Tibial nerve (tissue), 3 donors: ENCODE results near the gene TSC1.

Source experiments
- CTCF ChIP-seq, 5 experiments: fragments of 200-600 bp in 3 of 5; fragments of 450-650 bp in 2 of 5; sonication (generic) in 3 of 5; IDR thresholded peaks; one replicate each; pipeline ENCODE4 v1.5.1; 2016 to 2019; ENCODE audit warnings: antibody characterized with exemption in 5 of 5, mild to moderate bottlenecking in 3 of 5, moderate library complexity in 2 of 5
- POLR2A ChIP-seq, 2 donors: fragments of 450-650 bp; IDR thresholded peaks; one replicate each; pipeline ENCODE4 v1.6.1; 2017; ENCODE audit warnings: antibody characterized with exemption in 2 of 2, mild to moderate bottlenecking in 2 of 2, moderate library complexity in 2 of 2

- TF ChIP-seq CTCF (IDR thresholded peaks at IDR 0.05) (no peak), POLR2A (IDR thresholded peaks at IDR 0.05) (no peak)
Measured at GRCh38 chr9:132975961-132976360, 31.5 kb upstream of the TSC1 start.
